Fibroblast of skin of right biceps (primary cell): ENCODE measurements around the gene NTM.
"Not testable (repeated sequence)": the region's sequence is repeated elsewhere in the genome, so short reads cannot be mapped to it uniquely, and the experiment has no call there.

ENCODE experiments used
- DNase-seq: peaks from one replicate; pipeline ENCODE4 v3.0.0-alpha.2; 2013

The NTM gene

DNA sequence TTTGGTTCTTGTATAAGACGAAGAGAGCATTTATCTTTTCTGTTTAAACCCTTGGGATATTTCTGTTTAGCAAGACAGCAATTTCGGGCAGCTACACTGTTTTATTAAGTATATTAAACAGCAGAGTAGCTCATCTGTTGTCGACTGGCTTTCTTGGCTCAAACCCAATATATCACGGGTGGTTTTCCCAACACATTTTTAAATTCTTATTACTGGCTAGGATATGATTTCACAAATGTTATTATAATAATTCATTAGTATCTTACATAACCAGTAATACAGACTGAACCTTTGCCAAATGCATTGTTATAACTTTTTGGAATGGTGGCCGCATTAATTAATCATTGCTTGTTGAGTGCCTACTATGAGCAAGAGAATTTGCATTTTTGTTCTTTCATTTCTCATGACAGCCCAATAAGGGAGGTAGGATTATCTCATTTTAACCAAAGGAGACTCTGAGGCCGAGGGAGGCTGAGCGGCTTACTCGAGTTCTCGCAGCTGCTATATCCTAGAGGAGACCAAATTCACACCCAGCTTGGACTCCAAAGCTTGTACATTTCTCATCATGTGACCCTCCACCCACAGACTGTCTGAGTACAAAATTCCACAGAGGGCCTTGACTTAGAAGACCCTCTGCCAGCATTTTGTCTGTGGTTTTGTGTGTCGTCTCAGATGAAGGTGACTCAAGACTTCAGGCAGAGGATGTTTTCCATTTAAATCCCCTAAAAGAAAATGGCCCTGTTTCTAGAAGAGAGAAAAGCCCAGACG, 304.9 kb downstream of the NTM start:
- DNase-seq: peak; percentile 89

- no peak for DNase-seq
Observed at GRCh38 chr11:131677828-131678470, 307.5 kb downstream of the NTM start.

DNA sequence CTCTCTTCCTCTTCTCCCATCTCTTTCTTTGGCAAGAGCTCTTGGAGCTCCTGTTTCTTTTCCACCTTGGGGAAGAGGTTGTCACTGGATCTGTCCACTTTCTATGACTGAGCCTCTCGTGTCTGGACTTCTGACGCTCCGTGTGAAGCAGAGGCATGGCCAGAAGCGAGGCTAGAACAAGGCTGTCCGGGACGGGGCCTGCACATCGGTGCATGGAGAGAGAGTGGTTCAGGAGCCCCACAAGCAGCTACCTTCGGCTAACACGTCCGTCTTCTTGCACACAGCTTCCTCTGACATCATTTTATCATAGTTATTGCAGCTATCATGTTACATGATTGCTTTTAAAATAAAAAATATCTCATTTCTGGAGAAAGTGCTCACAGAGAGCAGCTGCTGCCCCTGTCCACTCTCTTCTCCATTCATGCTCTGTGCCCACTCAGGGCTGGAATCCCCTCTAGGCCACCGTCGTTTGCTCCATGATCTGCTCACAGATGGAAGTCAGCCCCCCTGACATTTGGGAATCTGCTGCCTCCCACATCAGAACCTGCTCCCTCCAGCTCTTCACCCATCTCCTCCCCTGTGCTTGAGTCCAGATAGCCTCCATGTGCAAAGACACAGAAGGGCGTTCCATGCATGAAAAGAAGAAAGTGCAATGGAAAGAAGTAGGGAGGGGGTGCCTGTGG, 308.4 kb downstream of the NTM start:
- DNase-seq: no peak

GRCh38 chr11:131680448-131680847, 310.0 kb downstream of the NTM start:
- not testable (repeated sequence) for DNase-seq

- no peak for DNase-seq
Observed at GRCh38 chr11:131681920-131682319, 311.5 kb downstream of the NTM start.

DNA sequence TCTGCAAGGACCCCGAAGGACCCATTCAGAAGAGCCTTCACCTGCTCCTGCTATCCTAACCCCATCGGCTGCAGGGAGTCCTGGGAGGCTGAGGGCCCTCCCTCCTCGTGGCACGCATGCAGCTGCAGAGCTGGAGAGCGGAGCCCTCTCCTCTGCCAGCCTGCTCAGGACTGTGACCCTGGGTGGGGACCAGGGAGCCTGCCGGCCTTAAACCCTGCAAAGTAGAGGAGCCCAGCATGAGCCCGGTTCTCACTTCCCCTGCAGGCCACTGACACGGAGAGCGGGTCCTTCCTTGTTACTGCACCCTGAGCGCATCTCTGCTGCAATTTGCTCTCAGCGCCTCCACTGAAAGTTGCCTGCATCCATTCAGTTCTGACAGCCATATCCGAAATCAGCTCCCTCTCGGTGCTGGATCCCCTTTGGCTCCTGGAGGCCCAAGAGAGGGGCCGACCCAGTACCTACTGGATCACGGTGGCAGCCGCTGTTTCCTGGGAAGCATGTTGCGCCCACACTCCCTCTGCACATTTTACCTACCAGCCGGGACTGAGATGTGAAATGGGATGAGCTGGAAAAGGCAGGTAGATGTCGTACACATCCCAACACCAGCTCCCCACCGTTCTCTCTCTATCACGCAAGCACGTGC, 312.1 kb downstream of the NTM start:
- DNase-seq: no peak

- DNase-seq: no peak
Observed at GRCh38 chr11:131683131-131683530, 312.7 kb downstream of the NTM start.

DNA sequence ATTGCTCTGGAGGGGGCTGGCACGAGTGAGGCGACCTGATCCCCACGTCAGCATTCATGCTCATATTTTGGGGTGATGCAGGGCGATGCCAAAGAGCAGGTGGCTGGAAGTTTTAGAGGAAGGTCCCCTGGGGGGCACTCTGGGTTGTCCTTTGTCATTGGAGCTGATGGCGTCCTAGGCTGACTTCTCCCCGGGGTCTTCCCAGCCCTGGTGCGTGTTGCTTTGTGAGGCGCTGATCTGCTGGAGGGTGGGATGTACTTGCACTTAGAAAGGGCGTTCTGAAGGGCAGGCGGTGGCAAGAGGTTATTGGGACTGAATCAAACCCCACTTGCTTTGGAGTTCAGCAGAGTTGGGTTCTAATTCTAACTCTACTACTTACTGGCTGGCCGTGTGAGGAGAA, 313.3 kb downstream of the NTM start:
- no peak for DNase-seq

- no peak for DNase-seq
Observed at GRCh38 chr11:131684111-131685060, 314.0 kb downstream of the NTM start.

DNA sequence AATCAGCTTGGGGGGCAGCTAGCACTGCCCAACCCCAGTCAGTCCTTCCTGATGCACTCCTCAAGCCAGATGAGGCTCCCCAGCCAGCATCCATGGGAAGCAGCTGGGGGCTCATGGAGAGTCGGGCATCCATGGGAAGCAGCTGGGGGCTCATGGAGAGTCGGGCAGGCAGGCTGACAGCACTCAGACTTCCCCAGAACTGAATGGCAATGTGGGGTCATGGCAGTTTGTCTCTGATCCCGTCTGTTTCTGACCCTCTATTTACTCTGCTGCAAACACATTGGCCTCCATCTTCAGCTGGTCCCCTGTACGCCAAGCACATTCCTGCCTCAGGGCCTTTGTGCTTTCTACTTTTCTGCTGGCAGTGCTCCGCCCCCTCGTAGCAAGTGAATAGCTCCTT, 314.8 kb downstream of the NTM start:
- DNase-seq: no peak

DNA sequence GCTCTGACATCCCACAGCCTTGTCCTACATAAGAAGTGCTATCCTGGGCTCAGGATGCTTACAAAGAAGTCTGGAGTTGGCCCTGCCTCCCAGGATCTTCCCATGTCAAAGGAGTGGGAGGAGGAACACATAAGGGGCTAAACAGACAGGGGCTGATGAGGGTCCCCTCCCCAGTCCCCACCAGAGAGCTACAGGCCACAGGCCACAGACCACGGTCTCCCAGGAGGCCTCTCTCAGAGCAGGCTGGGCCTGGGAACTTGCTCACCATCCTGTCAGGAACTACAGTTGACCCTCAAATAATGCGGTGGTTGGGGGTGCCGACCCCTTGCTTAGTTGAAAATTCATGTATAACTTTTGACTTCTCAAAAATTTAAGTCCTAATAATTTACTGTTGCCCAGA, 315.5 kb downstream of the NTM start:
- DNase-seq: no peak

- no peak for DNase-seq
Observed at GRCh38 chr11:131686836-131687235, 316.4 kb downstream of the NTM start.

- DNase-seq: no peak
Observed at GRCh38 chr11:131687291-131688047, 317.1 kb downstream of the NTM start.

GRCh38 chr11:131688048-131688693, 317.8 kb downstream of the NTM start:
- DNase-seq: peak; percentile 59

- no peak for DNase-seq
Observed at GRCh38 chr11:131689049-131689925, 318.9 kb downstream of the NTM start.

DNA sequence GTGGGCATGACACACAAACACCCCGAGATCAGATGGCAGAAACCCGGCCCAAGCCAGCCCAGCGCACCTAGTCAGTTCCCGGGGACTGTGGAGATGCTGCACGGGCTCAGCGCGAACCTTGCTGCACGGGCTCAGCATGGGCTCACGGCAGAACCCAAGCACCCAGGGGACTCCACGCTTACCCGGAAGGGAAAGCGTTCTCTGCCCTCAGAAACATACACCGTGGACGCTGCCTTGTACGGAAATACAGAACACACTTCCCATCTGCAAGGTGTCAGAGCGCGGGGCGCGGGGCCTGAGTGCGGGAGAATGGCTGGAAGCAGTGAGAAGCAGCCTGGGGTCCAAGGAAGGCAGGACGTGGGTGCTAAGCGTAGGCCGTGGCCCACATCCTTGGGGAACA, 319.9 kb downstream of the NTM start:
- DNase-seq: no peak

- DNase-seq: no peak
Observed at GRCh38 chr11:131690776-131691175, 320.4 kb downstream of the NTM start.

DNA sequence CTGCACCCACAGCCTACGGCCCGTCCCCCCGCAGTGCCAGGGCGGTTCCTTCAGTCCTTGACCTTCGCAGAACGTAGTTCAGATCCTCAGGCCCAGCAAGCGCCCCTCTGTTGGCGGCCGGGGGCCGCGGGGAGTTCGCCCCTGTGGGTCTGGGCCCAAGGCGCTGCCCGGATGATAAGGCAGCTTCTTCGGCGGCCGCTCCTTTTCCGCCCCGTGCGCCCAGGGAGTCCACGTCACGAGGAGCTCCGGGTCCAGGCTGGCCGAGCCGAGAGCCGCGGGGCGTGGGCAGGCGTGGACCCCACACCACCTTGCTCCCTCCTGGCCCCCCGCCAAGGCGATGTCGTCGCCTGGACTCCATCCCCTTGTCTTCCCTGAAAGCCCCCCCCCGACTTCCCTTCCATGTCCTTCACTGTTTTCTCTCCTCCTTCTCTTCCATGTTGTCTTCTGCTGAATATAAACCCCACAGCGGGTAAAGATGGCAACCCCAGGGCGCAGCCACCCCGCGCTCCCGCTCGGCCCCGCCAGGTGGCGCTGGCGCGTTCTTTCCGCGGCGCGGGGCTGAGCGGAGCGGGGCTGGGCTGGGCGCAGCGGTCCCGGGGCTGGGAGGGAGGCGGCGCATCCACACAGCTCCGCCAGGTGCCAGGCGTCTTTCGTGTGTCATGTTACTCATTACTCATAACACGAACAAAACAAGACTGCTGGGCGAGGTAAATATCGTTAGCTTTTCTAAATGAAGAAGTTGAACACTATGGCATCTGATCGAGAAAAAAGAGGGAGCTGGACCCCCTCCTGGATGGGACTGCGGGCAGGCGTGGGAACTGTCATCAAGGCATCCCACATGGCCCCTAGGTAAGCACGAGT, 321.0 kb downstream of the NTM start:
- DNase-seq: peak; percentile 53

- DNase-seq: peak; percentile 50
Observed at GRCh38 chr11:131692151-131692550, 321.7 kb downstream of the NTM start.
